ENCODE measurements around the gene ANKS3. TPM values are rescaled to one million over a fixed set of nuclear protein-coding genes. Genes with fewer than 3 reads are reported as not detected.

ANKS3 gene
- total RNA-seq, 4 donors from 2014 or later = 2.4 to 51.7 (median 33.1) TPM

- no peaks in the 10 kb centered on the region for H3K36me3 ChIP-seq
- intact Hi-C loops (cut with DNase I; ENCODE audit: low total_unique reads) = no loop called here
- H3K27ac ChIP-seq = peak overlapping the region; percentile 88 to 95
- DNase-seq = no peak
- no peaks in the 10 kb centered on the region for H3K4me1 ChIP-seq
- no peaks in the 10 kb centered on the region for H3K9me3 ChIP-seq
- H3K4me3 ChIP-seq = peak overlapping the region; percentile 35 to 42
- no peak for TF ChIP-seq POLR2A (IDR thresholded peaks at IDR 0.05)
- H3K27me3 ChIP-seq = no peaks in the 10 kb centered on the region
Measured at GRCh38 chr16:4680673-4681470, 53.2 kb downstream of the ANKS3 start.

- Histone ChIP-seq H3K27me3 (no peaks in the 10 kb centered on the region), H3K27ac (peak overlapping the region; percentile 88 to 95), H3K4me1 (no peaks in the 10 kb centered on the region), H3K36me3 (no peaks in the 10 kb centered on the region), H3K4me3 (peak overlapping the region; percentile 35 to 42), H3K9me3 (no peaks in the 10 kb centered on the region)
- TF ChIP-seq POLR2A (IDR thresholded peaks at IDR 0.05) = peak in 1 of 2 donors; percentile 44
- no peak for TF ChIP-seq CTCF (IDR thresholded peaks at IDR 0.05)
- peak; percentile 91 to 93 for DNase-seq
- intact Hi-C loops (cut with DNase I; ENCODE audit: low total_unique reads) = no loop called here
Measured at GRCh38 chr16:4679850-4680636, 54.0 kb downstream of the ANKS3 start.

GRCh38 chr16:4679156-4679849 is 54.8 kb downstream of the ANKS3 start:
- peak; percentile 56 to 65 for DNase-seq
- peak overlapping the region; percentile 88 to 95 for H3K27ac ChIP-seq
- intact Hi-C loops (cut with DNase I; ENCODE audit: low total_unique reads) = no loop called here
- peak overlapping the region; percentile 35 to 42 for H3K4me3 ChIP-seq
- H3K4me1 ChIP-seq = no peaks in the 10 kb centered on the region
- H3K9me3 ChIP-seq = no peaks in the 10 kb centered on the region
- H3K27me3 ChIP-seq = no peaks in the 10 kb centered on the region
- no peak for TF ChIP-seq POLR2A (IDR thresholded peaks at IDR 0.05)
- TF ChIP-seq CTCF (IDR thresholded peaks at IDR 0.05) = no peak
- H3K36me3 ChIP-seq = no peaks in the 10 kb centered on the region

GRCh38 chr16:4678596-4678995 is 55.5 kb downstream of the ANKS3 start:
- TF ChIP-seq CTCF (IDR thresholded peaks at IDR 0.05) (no peak), POLR2A (IDR thresholded peaks at IDR 0.05) (no peak)
- Histone ChIP-seq H3K27me3 (no peaks in the 10 kb centered on the region), H3K27ac (peak overlapping the region in 1 of 2 donors; percentile 95), H3K4me3 (no peak overlapping the region), H3K4me1 (no peaks in the 10 kb centered on the region), H3K36me3 (no peaks in the 10 kb centered on the region), H3K9me3 (no peaks in the 10 kb centered on the region)
- intact Hi-C loops (cut with DNase I; ENCODE audit: low total_unique reads) = no loop called here
- no peak for DNase-seq

- no peak for TF ChIP-seq POLR2A (IDR thresholded peaks at IDR 0.05)
- TF ChIP-seq CTCF (IDR thresholded peaks at IDR 0.05) = no peak
- H3K27me3 ChIP-seq = no peaks in the 10 kb centered on the region
- no peaks in the 10 kb centered on the region for H3K36me3 ChIP-seq
- no peak overlapping the region for H3K27ac ChIP-seq
- no peaks in the 10 kb centered on the region for H3K4me1 ChIP-seq
- no peaks in the 10 kb centered on the region for H3K9me3 ChIP-seq
- DNase-seq = no peak
- intact Hi-C loops (cut with DNase I; ENCODE audit: low total_unique reads) = no loop called here
- no peak overlapping the region for H3K4me3 ChIP-seq
Measured at GRCh38 chr16:4677994-4678393, 56.1 kb downstream of the ANKS3 start.
